HG03066 (cell line): ENCODE data around the gene GBE1.
"Not testable (repeated sequence)": the region's sequence is repeated elsewhere in the genome, so short reads cannot be mapped to it uniquely, and the experiment has no call there.

Experiments used
- ATAC-seq: cut with Tn5 transposase; IDR thresholded peaks from one replicate; pipeline ENCODE4 v1.9.1; 2021; ENCODE audit warnings: low read depth; ENCODE audit not compliant: unreplicated experiment

The GBE1 gene

DNA sequence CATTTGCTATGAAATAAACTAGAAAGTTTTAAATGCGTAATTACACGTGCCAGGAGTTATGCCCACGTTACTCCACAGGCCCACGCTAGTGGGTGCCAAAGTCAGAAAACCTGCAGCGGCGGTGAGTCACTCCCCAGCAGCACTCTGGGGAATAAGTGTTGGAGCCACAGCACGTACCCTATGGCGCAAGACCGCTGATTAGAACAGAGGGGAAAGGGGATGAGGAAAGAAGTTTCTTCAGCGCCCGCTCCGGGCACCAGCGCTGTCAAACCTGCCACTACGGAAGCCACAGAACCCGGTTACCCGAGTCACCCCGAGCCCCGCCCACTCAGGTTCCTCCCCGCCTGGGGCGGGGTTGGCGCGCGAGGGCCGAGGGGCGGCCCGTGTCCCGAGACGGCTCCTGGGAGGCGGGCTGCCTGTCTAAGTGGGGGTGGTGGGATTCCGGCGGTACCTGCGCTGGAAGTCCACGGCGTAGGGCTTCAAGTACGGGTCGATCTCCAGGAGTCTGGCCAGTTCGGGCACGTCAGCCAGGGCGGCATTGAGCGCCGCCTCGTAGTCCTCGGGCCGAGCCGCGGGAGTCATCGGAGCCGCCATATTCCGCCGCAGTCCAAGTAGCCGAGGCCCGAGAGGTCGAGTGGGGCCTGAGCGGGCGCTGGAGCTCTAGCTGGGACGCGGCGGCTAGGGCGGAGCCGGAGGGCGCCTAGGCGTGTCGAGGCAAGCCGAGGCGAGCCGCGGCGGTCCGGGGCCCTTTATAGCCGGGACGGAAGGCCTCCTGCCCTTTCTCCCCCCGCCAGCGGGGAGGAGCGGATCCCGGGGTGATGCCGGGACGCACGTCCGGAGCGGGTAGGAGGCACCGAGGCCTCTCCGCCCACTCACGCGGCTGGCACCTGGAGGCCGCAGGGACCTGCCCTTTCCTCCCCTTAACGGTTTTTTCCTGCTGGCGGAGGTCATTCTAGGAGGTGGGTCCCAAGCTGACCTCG is at the start of gene GBE1:
Gene GBE1, minus strand, starts transcription at position 722 of the 980 bp plus-strand sequence. Its CDS starts 128 bp downstream, at position 594.
- ATAC-seq, result peak; percentile 86

DNA sequence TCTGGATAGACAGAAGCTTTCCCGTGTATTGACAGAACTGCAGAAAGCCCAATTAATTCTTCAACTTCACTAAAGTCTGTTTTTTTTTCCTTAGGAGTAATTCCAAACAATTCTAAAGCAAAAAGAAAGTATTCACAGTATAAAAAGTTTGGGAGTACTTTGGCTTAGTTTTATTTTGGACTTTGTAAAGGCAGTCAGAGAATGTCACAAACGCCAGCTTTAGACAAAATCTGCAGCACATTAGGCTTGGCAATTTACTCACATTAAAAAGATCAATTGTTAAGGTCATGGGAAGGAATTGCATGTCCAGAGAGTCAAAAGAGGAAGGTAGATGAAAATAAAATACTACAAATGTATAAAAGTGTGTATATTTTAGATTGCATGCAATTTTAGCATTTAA is 47.5 kb upstream of the GBE1 start:
- no peak for ATAC-seq

DNA sequence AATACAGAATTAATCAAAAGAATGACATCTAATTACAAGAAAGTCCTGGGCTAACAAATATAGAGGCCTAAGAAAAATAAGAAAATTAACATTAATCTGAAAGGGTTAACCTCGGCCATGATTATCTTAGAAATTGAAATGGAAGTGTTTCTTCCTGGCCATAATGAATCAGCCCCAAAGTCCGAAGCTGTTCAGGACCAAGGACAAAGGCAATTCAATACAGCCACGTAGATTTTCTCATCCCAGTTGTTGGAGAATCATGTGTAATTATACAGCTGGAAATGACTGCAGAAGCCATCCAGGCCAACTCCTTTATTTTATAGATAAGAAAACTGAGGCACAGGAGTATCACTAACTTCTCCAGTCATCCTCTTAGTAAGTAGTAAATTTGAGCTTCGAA is 38.0 kb upstream of the GBE1 start:
- ATAC-seq, result no peak

DNA sequence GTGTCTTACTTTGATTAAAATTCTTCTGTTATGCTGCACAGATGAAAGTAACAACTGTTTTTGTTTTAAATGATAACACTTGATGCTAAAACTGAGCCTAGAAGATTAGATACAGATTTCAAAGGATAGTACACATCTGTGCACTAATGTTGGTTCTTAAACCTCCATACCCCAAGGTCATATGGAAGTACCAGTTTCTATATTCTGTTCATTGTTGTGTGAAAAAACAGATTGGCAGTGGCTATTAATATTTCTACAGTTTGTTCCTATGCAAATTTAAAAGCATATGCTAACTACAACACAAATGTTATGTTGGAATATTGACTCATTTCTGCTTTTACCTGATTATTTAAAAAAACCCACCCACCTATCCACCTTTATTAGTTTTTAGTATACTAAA is 32.0 kb upstream of the GBE1 start:
- ATAC-seq, result no peak

DNA sequence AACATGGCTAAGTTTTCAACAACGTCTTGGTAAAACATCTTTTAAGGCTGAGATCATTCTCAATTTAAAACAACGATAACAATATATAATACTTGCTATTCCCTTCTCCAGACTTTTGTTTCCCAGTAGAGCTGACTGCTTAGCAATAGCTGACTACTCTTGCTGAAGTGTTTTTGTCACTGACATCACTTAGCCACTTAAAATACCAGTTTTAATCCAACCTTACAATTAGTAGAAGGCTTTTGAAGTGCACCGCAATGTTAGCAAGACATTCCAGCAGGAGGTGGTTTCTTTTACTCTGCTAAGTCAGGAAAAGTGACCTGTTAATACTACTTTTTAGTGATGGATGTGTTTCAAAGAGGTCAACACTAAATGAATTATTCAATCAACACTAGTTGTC is 28.7 kb upstream of the GBE1 start:
- no peak for ATAC-seq

DNA sequence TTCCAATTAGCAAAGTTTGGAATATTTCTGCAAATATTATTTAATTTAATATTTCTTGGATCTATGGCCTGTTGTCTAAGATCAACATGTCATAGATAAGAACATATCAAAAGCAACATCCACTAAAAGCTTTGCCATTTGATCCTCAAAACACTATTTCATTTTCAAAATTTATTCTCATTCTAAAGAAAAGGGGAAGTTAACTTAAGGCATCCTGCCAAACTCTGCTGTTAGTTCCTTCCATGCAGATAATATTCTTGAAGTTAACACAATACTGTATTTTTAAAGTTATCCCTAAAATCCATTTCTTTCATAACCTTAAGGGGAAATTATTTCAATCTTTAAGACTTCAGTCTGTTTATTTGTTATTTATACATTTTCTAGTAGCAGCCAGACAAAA is 28.2 kb upstream of the GBE1 start:
- no peak for ATAC-seq

DNA sequence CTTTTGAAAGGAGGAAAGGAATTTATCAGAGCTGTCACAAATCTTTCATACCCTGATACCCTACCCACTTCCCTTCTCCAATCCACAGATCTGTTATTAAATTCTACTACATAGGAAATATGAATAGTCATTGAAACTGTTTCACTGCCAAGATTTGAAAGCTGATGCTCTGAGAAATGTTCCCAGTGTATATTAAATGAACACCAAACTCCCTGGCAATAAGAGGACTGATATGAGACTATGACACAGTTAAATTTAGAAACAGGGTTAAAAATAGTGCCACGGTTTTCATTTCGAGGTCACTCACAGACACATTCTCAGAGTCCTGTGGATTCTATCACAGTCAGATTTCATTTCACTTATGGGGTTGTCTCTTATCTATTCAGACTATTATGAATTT is 27.2 kb upstream of the GBE1 start:
- peak; percentile 84 for ATAC-seq

DNA sequence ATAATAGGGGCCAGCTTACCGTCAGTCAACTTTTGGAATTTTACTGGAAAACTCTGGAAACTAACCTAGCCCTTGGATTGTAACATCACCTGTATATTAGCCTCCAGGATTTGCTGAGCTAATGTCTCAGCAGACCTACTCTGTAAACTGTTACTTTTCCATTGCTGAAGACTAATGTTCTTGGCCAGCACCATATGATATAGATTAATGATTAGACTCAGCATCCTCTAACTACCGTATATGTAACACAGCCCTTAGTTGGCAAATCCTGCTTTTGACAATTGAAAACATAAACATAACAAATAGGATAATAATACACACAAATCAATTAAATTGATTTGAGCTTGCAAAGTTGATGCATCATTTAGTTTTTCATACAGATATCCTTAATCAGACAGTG is 26.6 kb upstream of the GBE1 start:
- no peak for ATAC-seq

DNA sequence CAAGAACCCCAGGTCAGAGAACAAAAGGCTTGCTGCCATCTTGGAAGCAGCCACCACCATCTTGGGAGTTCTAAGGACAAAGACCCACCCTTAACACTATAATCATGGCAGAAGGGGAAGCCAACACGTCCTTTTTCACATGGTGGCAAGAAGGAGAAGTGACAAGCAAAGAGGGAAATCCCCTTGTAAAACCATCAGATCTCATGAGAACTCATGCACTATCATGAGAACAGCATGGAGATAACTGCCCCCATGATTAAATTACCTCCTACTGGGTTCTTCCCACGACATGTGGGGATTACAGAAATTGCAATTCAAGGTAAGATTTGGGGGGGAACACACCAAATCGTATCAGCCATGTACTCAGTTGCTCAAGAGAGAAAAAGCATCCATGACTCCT is 21.1 kb upstream of the GBE1 start:
- no peak for ATAC-seq

DNA sequence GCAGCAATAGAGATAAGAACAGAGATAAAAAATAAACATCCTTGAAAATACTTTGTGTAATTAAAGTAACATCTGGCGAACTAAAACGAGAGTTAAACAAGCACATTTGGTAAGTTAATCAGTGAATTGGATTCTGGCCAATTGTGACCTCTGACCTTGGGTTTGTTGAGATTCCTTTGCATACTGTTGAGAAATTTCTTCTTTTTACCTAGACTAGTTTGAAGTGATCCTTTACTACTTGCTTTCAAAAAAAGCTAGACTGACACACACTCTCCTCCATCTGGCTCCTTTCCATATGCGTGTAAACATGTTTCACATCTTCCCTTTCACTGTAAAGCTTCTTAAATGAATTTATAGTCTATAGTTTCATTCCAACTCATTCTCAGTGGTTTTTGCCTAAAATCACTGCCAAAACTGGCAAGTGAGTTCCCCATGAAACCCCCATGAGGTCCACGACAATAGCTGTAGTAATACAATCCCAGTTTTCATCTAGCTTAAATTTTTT is 17.3 kb upstream of the GBE1 start:
- no peak for ATAC-seq

DNA sequence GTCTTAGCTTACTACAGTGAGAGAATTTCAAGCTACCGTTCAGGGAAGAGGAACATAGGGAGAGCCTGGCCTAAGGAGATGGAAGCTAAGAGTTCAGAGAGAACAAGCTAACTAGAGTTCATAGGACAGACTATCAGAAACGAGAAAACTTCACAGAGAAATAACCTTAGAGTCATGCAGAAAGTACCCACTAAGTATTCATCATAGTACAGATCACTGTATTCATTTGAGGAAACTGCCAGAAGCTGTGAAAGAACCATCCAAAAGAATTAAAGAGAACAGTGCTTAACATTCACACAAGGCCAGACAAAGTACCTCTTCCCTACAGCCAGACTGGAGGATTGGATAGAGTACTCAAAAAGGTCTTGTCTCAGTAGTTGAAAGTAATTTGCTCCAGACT is 15.2 kb upstream of the GBE1 start:
- ATAC-seq, result no peak

DNA sequence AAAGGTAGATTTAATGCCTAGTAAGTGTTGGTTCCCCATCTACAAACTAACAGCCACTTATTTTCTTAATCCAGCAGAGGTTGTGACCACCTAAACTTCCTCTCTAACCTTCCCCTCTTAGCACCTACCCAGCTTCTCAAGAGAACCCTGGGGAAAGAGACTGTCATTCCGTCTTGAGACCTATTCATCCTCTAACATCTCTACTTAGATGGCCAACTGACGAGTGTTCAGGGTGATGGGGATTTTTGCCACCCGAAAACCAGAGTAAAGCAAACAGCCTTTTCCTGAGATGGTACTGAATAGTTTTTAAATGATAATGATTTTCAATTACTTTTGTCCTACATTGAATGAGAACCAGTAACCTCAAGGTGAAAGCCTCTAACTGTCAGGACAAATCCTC is 9.3 kb upstream of the GBE1 start:
- ATAC-seq, result no peak

DNA sequence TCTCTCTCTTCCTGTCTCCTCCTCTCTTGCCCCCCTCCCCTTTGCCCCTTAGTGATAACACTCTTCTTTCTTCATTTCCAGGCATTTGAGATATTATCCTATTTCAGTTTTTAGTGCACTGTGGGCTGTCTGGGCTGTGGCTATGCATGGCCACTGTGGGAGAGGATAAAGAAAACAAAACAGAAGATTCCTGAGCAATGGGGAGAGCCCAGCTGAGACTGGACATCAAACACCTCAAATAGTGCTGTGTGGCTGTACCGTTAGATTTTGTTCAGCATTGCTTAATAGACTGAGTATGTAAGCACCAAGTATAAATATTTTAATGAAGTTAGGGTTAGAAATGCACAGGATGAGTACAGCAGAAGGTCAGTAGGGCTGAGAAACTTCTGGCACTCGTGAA is 7.9 kb upstream of the GBE1 start:
- no peak for ATAC-seq

DNA sequence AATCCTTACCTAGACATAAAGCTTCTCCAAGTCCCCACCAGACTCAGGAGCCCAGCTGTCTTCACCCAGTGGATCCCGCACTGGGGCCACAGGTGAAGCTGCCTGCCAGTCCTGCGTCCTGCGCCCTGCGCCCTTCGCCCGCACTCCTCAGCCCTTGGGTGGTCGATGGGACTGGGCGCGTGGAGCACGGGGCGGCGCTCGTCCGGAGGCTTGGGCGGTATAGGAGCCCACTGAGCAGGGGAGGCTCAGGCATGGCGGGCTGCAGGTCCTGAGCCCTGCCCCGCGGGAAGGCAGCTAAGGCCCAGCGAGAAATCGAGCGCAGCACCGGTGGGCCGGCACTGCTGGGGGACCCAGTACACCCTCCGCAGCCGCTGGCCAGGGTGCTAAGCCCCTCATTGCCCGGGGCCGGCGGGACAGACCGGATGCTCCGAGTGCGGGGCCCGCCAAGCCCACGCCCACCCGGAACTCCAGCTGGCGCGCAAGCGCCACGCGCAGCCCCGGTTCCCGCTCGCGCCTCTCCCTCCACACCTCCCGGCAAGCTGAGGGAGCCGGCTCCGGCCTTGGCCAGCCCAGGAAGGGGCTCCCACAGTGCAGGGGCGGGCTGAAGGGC is 5.9 kb upstream of the GBE1 start:
- ATAC-seq, result not testable (repeated sequence)

DNA sequence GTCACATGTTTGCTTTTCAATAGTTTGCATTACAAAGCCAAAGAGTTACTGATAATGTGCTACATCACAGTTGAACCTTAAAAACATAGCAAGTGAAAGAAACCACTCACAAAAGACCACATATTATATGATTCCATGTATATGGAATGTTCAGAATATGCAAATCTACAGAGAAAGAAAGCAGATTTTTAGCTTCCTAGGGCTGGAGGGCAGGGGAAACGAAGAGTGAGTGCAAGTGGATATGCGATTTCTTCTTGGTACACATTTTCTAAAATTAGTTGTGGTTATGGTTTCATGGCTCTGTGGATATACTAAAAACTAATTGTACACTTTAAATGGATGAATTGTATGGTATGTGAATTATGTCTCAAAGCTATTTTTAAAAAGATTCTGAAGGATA is 4.0 kb upstream of the GBE1 start:
- ATAC-seq, result no peak

DNA sequence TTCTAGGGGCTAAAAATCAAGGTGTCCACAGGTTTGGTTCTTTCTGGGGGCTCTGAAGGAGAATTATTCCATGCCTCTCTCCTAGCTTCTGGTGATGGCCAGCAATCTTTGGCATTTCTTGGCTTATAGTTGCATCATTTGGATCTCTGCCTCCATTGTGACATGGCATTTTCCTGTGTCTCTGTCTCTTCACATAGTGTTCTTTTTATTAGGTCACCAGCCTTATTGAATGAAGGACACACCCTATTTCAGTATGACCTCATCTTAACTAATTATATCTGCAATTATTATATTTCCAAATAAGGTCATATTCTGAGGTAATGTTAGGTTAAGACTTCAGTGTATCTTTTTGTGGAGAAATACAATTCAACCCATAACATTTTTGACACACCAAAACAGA is 3.2 kb upstream of the GBE1 start:
- ATAC-seq, result no peak

DNA sequence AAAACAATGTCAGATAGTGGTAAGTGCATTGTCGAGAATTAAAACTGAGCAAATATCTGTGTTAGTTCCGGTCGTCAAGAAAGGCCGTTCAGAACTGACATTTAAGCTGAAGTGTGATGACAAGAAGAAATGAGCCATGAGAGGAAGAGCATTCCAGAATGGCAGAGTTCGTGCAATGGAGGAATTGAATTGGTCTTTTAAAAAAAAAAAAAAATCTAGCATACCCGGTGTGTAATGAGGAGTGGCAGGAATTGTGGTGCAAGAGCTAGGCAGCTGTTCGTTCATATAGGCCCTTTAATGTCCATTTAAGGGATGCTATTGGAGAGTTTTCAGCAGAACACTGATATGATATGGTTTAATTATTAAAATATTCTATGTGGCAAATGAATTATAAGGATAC is 2.6 kb upstream of the GBE1 start:
- ATAC-seq, result no peak

DNA sequence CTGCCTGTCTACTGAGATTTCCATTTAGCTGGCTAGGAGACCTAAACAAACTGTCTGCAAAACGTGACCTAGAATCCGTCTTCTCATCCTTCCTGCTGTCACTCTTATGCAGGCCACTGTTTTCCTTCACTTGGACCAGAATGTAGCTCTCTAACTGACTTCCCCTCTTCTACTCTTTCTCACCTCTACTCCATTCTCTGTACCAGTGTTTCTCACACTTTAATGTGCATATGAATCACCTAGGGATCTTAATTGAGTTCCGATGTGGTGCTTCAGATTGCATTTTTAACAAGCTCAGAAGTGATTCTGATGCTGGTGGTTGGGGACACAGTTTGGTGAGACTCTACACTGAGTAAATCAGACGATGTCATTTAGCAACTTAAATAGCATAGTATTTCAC is 1.6 kb upstream of the GBE1 start:
- ATAC-seq, result no peak

DNA sequence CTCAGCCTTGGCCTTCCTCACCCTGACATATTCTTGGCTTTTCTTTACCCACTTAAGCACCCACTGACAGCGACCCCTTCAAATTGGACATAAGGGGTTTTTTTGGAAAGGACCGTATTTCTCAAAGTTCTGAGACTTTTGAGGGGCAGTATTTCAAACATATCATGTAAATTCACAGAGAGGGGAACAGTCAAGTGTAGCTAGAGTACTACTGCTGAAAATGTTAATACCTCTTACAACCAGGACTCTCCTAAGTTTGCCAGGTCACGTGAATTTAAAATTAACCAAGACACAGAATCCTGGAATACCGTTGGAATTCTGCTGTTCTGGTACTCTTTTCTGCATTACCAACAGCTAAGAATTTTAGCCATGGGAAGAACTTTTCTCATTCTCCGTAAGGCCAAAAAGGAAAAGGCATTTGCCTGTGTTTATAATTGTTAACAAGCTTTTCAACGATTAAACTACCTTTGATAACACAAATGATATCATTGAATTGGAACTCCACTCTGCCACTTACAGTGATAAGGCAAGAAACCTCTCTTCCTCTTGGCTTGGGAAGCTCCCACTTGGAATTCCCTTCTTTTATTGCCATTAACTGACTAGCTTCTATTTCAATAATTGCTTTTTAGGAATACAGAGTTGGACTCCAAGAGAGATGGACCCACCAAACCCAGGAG is 597 bp upstream of the GBE1 start:
- ATAC-seq, result no peak

DNA sequence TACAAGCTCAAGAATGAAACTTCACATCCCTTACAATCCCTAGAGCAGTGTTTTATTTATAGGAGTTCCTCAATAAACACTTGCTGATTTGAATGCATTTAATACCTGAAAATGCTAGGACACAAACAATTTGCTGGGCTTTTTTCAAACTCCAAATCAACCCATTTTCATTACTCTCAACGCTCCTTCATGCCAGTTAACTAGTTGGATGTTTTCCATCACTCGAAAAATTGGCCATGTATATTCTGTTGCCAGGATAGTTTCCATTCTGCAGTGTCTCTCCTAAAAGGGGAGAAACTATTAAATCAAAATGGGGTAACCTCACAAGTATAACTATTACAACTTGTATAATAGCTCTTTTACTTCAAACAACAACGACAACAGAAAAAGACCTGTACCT is 1.2 kb downstream of the GBE1 start:
- no peak for ATAC-seq

DNA sequence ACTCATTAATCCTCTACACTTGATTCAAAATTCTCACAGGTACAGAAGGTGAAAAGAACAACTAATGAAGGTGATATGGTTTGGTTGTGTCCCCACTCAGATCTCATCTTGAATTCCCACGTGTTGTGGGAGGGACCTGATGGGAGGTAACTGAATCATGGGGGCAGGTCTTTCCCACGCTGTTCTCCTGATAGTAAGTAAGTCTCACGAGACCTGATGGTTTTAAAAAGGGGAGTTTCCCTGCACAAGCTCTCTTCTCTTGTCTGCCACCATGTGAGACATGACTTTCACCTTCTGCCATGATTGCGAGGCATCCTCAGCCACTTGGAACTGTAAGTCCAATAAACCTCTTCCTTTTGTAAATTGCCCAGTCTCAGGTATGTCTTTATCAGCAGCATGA is 2.7 kb downstream of the GBE1 start:
- ATAC-seq, result not testable (repeated sequence)
